H9 (cell line): ENCODE data around the gene AFF2. TPM values are rescaled to one million over a fixed set of nuclear protein-coding genes. Genes with fewer than 3 reads are reported as not detected.

ENCODE experiments used
- DNase-seq: peaks from one replicate; pipeline ENCODE4 v3.0.0-alpha.2; 2017
- H2AFZ ChIP-seq: one replicate; pipeline ENCODE4 v1.6.1; 2013; ENCODE audit warnings: mild to moderate bottlenecking, low read length, control low read depth, moderate library complexity
- H2AK5ac ChIP-seq: 2 replicates; pipeline ENCODE4 v1.6.1; 2013; ENCODE audit warnings: low read length, control low read depth, mixed read lengths; ENCODE audit not compliant: insufficient read length
- H2BK120ac ChIP-seq: one replicate; pipeline ENCODE4 v1.6.1; 2013; ENCODE audit warnings: low read depth, mild to moderate bottlenecking, low read length, control low read depth, inconsistent platforms; ENCODE audit not compliant: poor library complexity, severe bottlenecking
- H2BK12ac ChIP-seq: 2 replicates; pipeline ENCODE4 v1.6.1; 2013; ENCODE audit warnings: low read length, control low read depth, mixed read lengths, low read depth; ENCODE audit not compliant: insufficient read length
- H2BK15ac ChIP-seq: 2 replicates; pipeline ENCODE4 v1.6.1; 2013; ENCODE audit warnings: low read depth, low read length, control low read depth
- H2BK20ac ChIP-seq: one replicate; pipeline ENCODE4 v1.6.1; 2013; ENCODE audit warnings: low read depth, mild to moderate bottlenecking, low read length, control low read depth, inconsistent platforms; ENCODE audit not compliant: poor library complexity, severe bottlenecking
- H2BK5ac ChIP-seq: 2 replicates; pipeline ENCODE4 v1.6.1; 2013; ENCODE audit warnings: low read length, control low read depth, mixed read lengths; ENCODE audit not compliant: insufficient read length
- H3K14ac ChIP-seq: 2 replicates; pipeline ENCODE4 v1.6.1; 2013; ENCODE audit warnings: low read length, control low read depth; ENCODE audit not compliant: insufficient read depth
- H3K18ac ChIP-seq: 2 replicates; pipeline ENCODE4 v1.6.1; 2013; ENCODE audit warnings: low read depth, mild to moderate bottlenecking, mixed read lengths, low read length, control low read depth; ENCODE audit not compliant: insufficient read length
- H3K23ac ChIP-seq: 2 replicates; pipeline ENCODE4 v1.6.1; 2013; ENCODE audit warnings: low read length, control low read depth, mixed read lengths, low read depth; ENCODE audit not compliant: insufficient read length
- H3K23me2 ChIP-seq: 2 replicates; pipeline ENCODE4 v1.6.1; 2013; ENCODE audit warnings: low read depth, mild to moderate bottlenecking, mixed read lengths, low read length, control low read depth; ENCODE audit not compliant: insufficient read length, poor library complexity, severe bottlenecking
- H3K27ac ChIP-seq: 2 replicates; pipeline ENCODE4 v1.5.1; 2013; ENCODE audit warnings: low read length, control low read depth, mixed read lengths, low read depth; ENCODE audit not compliant: insufficient read length
- H3K27me3 ChIP-seq: 2 replicates; pipeline ENCODE4 v1.6.1; 2013; ENCODE audit warnings: low read length, control low read depth, inconsistent platforms; ENCODE audit not compliant: insufficient read depth
- H3K4ac ChIP-seq: 2 replicates; pipeline ENCODE4 v1.6.1; 2013; ENCODE audit warnings: low read depth, mild to moderate bottlenecking, control low read depth, inconsistent platforms, low read length, moderate library complexity
- H3K4me1 ChIP-seq: 2 replicates; pipeline ENCODE4 v1.6.1; 2013; ENCODE audit warnings: low read length, control low read depth, inconsistent platforms; ENCODE audit not compliant: insufficient read depth
- H3K4me2 ChIP-seq: 2 replicates; pipeline ENCODE4 v1.6.1; 2013; ENCODE audit warnings: low read length, control low read depth, mixed read lengths; ENCODE audit not compliant: insufficient read length, insufficient read depth
- H3K56ac ChIP-seq: 2 replicates; pipeline ENCODE4 v1.6.1; 2013; ENCODE audit warnings: low read depth, mild to moderate bottlenecking, mixed read lengths, low read length, control low read depth; ENCODE audit not compliant: insufficient read length
- H3K79me1 ChIP-seq: 2 replicates; pipeline ENCODE4 v1.6.1; 2013; ENCODE audit warnings: low read depth, mild to moderate bottlenecking, moderate library complexity, low read length, control low read depth, inconsistent platforms; ENCODE audit not compliant: insufficient read depth, poor library complexity, severe bottlenecking
- H3K79me2 ChIP-seq: 2 replicates; pipeline ENCODE4 v1.6.1; 2013; ENCODE audit warnings: low read length, control low read depth, inconsistent platforms; ENCODE audit not compliant: insufficient read depth
- H3K9ac ChIP-seq: 2 replicates; pipeline ENCODE4 v1.6.1; 2013; ENCODE audit warnings: low read length, control low read depth, mixed read lengths; ENCODE audit not compliant: insufficient read length; ENCODE audit errors: extremely low read depth
- H3K9me3 ChIP-seq: one replicate; pipeline ENCODE4 v1.6.1; 2013; ENCODE audit warnings: low read depth, low read length, inconsistent platforms; ENCODE audit not compliant: control insufficient read depth
- H3T11ph ChIP-seq: one replicate; pipeline ENCODE4 v1.6.1; 2013; ENCODE audit warnings: mild to moderate bottlenecking, low read length, control low read depth, inconsistent platforms
- H4K20me1 ChIP-seq: one replicate; pipeline ENCODE4 v1.6.1; 2013; ENCODE audit not compliant: control insufficient read depth, insufficient read length, insufficient read depth
- H4K5ac ChIP-seq: 2 replicates; pipeline ENCODE4 v1.6.1; 2013; ENCODE audit warnings: low read depth, mild to moderate bottlenecking, mixed read lengths, low read length, control low read depth; ENCODE audit not compliant: insufficient read length
- H4K8ac ChIP-seq: replicated peaks from 2 replicates; pipeline ENCODE4 v1.6.1; 2013; ENCODE audit warnings: low read length, control low read depth, mixed read lengths, low read depth; ENCODE audit not compliant: insufficient read length
- H4K91ac ChIP-seq: 2 replicates; pipeline ENCODE4 v1.6.1; 2013; ENCODE audit warnings: low read depth, mild to moderate bottlenecking, moderate library complexity, mixed read lengths, low read length, control low read depth; ENCODE audit not compliant: insufficient read length
- H3K27ac Mint-ChIP-seq, 3 experiments: 2 replicates in 2 of 3; 3 replicates in 1 of 3; pipeline ENCODE4 v1.8.0; 2020 to 2021; ENCODE audit warnings: mixed read lengths in 3 of 3, mild to moderate bottlenecking in 1 of 3, moderate library complexity in 1 of 3
- H3K27me3 Mint-ChIP-seq: 2 replicates; pipeline ENCODE4 v1.8.0; 2021; ENCODE audit warnings: low read depth, mild to moderate bottlenecking, moderate library complexity, mixed read lengths
- H3K36me3 Mint-ChIP-seq, 3 experiments: 2 replicates in 2 of 3; 3 replicates in 1 of 3; pipeline ENCODE4 v1.8.0; 2020 to 2021; ENCODE audit warnings: low read depth in 3 of 3, mixed read lengths in 3 of 3; ENCODE audit not compliant: insufficient read depth in 1 of 3
- H3K4me1 Mint-ChIP-seq, 2 experiments: 2 replicates each; pipeline ENCODE4 v1.8.0; 2020; ENCODE audit warnings: mixed read lengths in 2 of 2
- H3K4me3 Mint-ChIP-seq, 2 experiments: 2 replicates in 1 of 2; 3 replicates in 1 of 2; pipeline ENCODE4 v1.8.0; 2020 to 2021; ENCODE audit warnings: mild to moderate bottlenecking in 2 of 2, mixed read lengths in 2 of 2, moderate library complexity in 1 of 2
- H3K9me3 Mint-ChIP-seq, 2 experiments: 2 replicates in 1 of 2; 3 replicates in 1 of 2; pipeline ENCODE4 v1.8.0; 2020; ENCODE audit warnings: mild to moderate bottlenecking in 2 of 2, mixed read lengths in 2 of 2, moderate library complexity in 1 of 2
- WGBS: extraction: QIAGEN DNeasy Blood & Tissue Kit; methylation state at CpG from one replicate; pipeline ENCODE4 v1.1.7; 2013; ENCODE audit warnings: missing lambda C conversion rate, low lambda C conversion rate, mixed read lengths; ENCODE audit not compliant: insufficient read length; ENCODE audit errors: extremely low coverage; 5-methylcytosine and 5-hydroxymethylcytosine counted together
- total RNA-seq: library from RNA; stranded (reverse); gene quantifications from 2 replicates; pipeline ENCODE4 v1.2.1, GENCODE V29; 2021
- TF ChIP-seq, protein P1 (sequence below): fragments of 200-600 bp; sonication (generic); conservative IDR thresholded peaks from 3 replicates; pipeline ENCODE4 v1.8.0; 2021; ENCODE audit warnings: antibody characterized with exemption, mild to moderate bottlenecking

Gene AFF2
- total RNA-seq, 1 experiment from 2014 or later: 14.6 TPM

DNA sequence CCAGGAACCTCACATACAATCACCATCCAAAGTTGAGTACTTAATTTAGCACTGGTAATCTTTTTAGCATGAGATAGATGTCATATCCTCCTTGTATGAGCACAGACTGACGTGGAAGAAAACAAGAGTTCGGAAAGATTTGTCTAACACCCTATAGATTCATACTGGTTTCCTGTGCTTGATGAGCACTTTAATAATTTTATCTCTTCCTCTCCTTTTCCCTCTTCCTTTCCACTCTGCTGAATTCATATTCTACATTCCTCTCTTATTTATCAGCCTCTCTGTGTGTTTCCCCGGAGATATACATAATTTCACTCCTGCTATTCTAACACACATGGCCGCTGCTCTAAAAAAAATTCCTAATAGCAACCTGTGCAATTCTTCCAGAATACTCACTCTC, 273.9 kb downstream of the AFF2 start:
- H4K91ac ChIP-seq: no peak overlapping the region
- no peaks in the 10 kb centered on the region for H3K79me1 ChIP-seq
- no peaks in the 10 kb centered on the region for H3K79me2 ChIP-seq
- no peak overlapping the region for H4K5ac ChIP-seq
- no peak overlapping the region for H3K27ac ChIP-seq
- Mint-ChIP-seq H3K27me3 (peaks cover 2% of the 10 kb centered on the region; the same call in 1 of the 2 replicates), H3K27ac (no peak overlapping the region), H3K4me3 (no peak overlapping the region), H3K9me3 (peaks cover 71 to 73% of the 10 kb centered on the region in 2 experiments), H3K36me3 (peaks cover 8 to 28% (median 22%) of the 10 kb centered on the region in 3 experiments; a peak in 5 of 7 replicates), H3K4me1 (peaks cover 0 to 9% of the 10 kb centered on the region in 2 experiments; a peak in 2 of 4 replicates)
- no peaks in the 10 kb centered on the region for H3K27me3 ChIP-seq
- no peak overlapping the region for H3K4me2 ChIP-seq
- H3K23ac ChIP-seq: no peak overlapping the region
- TF ChIP-seq, protein P1, sequence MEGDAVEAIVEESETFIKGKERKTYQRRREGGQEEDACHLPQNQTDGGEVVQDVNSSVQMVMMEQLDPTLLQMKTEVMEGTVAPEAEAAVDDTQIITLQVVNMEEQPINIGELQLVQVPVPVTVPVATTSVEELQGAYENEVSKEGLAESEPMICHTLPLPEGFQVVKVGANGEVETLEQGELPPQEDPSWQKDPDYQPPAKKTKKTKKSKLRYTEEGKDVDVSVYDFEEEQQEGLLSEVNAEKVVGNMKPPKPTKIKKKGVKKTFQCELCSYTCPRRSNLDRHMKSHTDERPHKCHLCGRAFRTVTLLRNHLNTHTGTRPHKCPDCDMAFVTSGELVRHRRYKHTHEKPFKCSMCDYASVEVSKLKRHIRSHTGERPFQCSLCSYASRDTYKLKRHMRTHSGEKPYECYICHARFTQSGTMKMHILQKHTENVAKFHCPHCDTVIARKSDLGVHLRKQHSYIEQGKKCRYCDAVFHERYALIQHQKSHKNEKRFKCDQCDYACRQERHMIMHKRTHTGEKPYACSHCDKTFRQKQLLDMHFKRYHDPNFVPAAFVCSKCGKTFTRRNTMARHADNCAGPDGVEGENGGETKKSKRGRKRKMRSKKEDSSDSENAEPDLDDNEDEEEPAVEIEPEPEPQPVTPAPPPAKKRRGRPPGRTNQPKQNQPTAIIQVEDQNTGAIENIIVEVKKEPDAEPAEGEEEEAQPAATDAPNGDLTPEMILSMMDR: no peak
- H3K9me3 ChIP-seq: peaks cover 13% of the 10 kb centered on the region
- no peak overlapping the region for H2AK5ac ChIP-seq
- H3K18ac ChIP-seq: no peak overlapping the region
- no peaks in the 10 kb centered on the region for H3K4me1 ChIP-seq
- H4K8ac ChIP-seq: no peak overlapping the region
- H3T11ph ChIP-seq: no peak overlapping the region
- no peak overlapping the region for H2AFZ ChIP-seq
- H2BK120ac ChIP-seq: no peak overlapping the region
- DNase-seq: no peak
- H3K56ac ChIP-seq: no peak overlapping the region
- no peak overlapping the region for H3K14ac ChIP-seq
- H2BK12ac ChIP-seq: no peak overlapping the region
- H3K23me2 ChIP-seq: no peaks in the 10 kb centered on the region
- H4K20me1 ChIP-seq: no peaks in the 10 kb centered on the region
- H2BK15ac ChIP-seq: no peak overlapping the region
- H2BK5ac ChIP-seq: no peak overlapping the region
- H2BK20ac ChIP-seq: no peak overlapping the region
- no peak overlapping the region for H3K4ac ChIP-seq
- no peak overlapping the region for H3K9ac ChIP-seq
- WGBS: no CpG with 5 or more reads among the region's 4 CpGs
